Right renal pelvis (tissue), 4 donors: ENCODE data around the gene CNTNAP4. TPM values are rescaled to one million over a fixed set of nuclear protein-coding genes. Genes with fewer than 3 reads are reported as not detected.

Source experiments
- DNase-seq, 4 donors: peaks; one replicate each; pipeline ENCODE4 v3.0.0-alpha.2; 2013; ENCODE audit warnings: low read depth in 4 of 4, low spot score in 3 of 4, missing footprints in 1 of 4
- polyA plus RNA-seq, 4 donors: library from polyadenylated mRNA; unstranded; fragments of 120-200 nt; gene quantifications; one replicate each; pipeline ENCODE4 v1.2.1, GENCODE V29; 2013; ENCODE audit not compliant: insufficient read length in 4 of 4

The CNTNAP4 gene
- polyA plus RNA-seq, 4 donors, result 0.17 to 0.43 (median 0.25) TPM

- no peak for DNase-seq
Observed at GRCh38 chr16:76574651-76575050, 297.4 kb downstream of the CNTNAP4 start.

- DNase-seq, result no peak
Observed at GRCh38 chr16:76576526-76576925, 299.3 kb downstream of the CNTNAP4 start.

GRCh38 chr16:76577003-76577402, 299.8 kb downstream of the CNTNAP4 start:
- DNase-seq, result no peak

- no peak for DNase-seq
Observed at GRCh38 chr16:76579277-76579922, 302.2 kb downstream of the CNTNAP4 start.

- no peak for DNase-seq
Observed at GRCh38 chr16:76583466-76583865, 306.3 kb downstream of the CNTNAP4 start.

GRCh38 chr16:76583945-76584344, 306.7 kb downstream of the CNTNAP4 start:
- no peak for DNase-seq

GRCh38 chr16:76598498-76598897, 321.3 kb downstream of the CNTNAP4 start:
- DNase-seq, result no peak

GRCh38 chr16:76607317-76607716, 330.1 kb downstream of the CNTNAP4 start:
- DNase-seq, result no peak
